Sigmoid colon (tissue), 3 donors: ENCODE data around the gene DPY19L3.

Experiments
- CTCF ChIP-seq, 4 experiments: fragments of 450-650 bp in 3 of 4; fragments of 200-600 bp in 1 of 4; IDR thresholded peaks; one replicate each; pipeline ENCODE4 v1.5.1; 2016 to 2019; ENCODE audit warnings: antibody characterized with exemption in 4 of 4, mild to moderate bottlenecking in 3 of 4, moderate library complexity in 2 of 4
- POLR2A ChIP-seq, 2 donors: fragments of 450-650 bp; IDR thresholded peaks; one replicate each; pipeline ENCODE4 v1.6.1; 2016; ENCODE audit warnings: antibody characterized with exemption in 2 of 2, mild to moderate bottlenecking in 2 of 2, moderate library complexity in 2 of 2

GRCh38 chr19:32469795-32470194 is 64.2 kb downstream of the DPY19L3 start:
- TF ChIP-seq CTCF (IDR thresholded peaks at IDR 0.05), result no peak
- TF ChIP-seq POLR2A (IDR thresholded peaks at IDR 0.05), result no peak
